ENCODE results near the gene PDE3A. TPM values are rescaled to one million over a fixed set of nuclear protein-coding genes. Genes with fewer than 3 reads are reported as not detected.
"Not testable (repeated sequence)": the region's sequence is repeated elsewhere in the genome, so short reads cannot be mapped to it uniquely, and the experiment has no call there.

Gene PDE3A
- total RNA-seq, 1 experiment from 2014 or later = 0.24 TPM

DNA sequence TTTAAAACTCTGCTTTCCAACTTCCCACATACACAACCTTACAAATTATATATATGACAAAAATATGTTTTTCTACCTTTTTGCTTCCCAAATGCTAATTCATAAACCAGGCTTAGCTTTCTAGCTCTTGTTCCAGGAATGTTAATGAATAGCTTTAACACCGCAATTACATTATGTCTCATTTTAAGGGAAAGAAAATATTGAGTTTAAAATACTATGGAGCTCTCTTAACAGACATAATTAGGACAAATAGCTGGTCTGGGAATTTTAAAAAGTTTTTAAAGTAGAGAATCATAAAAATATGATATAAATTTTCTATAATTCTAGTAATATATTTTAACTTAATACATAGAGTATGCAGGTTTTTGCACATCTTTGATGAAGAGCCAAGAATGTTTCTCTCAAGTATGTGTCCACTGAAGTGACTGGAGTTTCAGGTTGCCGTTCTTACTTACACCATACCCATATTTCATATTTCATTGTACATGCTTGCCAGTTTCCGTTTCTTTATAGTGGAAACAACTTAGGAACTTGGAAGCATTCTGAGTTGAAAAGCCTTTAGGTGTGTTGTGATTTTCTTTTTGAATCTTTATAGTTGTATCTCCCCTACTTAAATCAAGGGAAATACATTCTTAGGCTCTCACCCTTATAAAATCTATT is 236.2 kb downstream of the PDE3A start:
- no peak overlapping the region for H3K4me3 ChIP-seq (ENCODE audit: insufficient read depth, low read depth, low read length)

DNA sequence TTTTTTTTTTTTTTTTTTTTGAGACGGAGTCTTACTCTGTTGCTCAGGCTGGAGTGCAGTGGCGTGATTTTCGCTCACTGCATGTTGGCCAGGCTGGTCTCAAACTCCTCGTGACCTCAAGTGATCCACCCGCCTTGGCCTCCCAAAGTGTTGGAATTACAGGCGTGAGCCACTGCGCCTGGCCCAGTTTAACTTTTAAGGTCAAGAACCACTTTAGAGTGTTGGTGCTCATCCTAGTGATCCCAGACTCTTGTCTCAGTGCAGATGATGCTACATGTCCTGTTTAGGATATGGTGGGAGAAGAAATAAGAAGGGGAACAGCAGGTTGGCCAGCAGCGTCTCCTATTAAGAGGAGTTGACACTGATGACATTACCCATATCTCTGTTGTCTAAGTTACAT is 246.7 kb downstream of the PDE3A start:
- not testable (repeated sequence) for H3K4me3 ChIP-seq (ENCODE audit: insufficient read depth, low read depth, low read length); H3K27me3 ChIP-seq (ENCODE audit: control insufficient read depth, insufficient read depth, low read length); DNase-seq; H3K36me3 ChIP-seq (replicated peaks; ENCODE audit: control insufficient read depth, insufficient read depth, low read length)

More for the DNA sequence above, 236.2 kb downstream of the PDE3A start:
- Histone ChIP-seq H3K27me3 (ENCODE audit: control insufficient read depth, insufficient read depth, low read length) (no peaks in the 10 kb centered on the region), H3K36me3 (replicated peaks; ENCODE audit: control insufficient read depth, insufficient read depth, low read length) (no peaks in the 10 kb centered on the region)
- DNase-seq = no peak

DNA sequence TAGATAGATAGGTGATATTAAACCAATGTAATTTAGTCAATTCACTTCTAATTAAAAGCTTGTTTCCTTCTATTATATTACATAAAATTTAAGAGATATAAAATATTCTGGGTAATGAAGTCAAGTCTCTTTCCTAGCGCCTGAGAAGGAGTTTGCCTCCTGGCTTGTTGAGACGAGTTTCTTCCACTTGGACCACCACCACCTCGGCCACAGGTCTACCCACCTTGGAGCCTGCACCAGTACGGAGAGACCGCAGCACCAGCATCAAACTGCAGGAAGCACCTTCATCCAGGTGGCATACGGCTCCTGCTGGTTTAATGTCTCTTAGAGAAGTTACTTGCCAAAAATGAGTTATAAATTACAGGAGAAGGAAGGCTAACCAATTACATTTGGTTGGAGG is 247.8 kb downstream of the PDE3A start:
- no peak overlapping the region for H3K4me3 ChIP-seq (ENCODE audit: insufficient read depth, low read depth, low read length)
- DNase-seq = no peak
- H3K27me3 ChIP-seq (ENCODE audit: control insufficient read depth, insufficient read depth, low read length) = no peaks in the 10 kb centered on the region
- H3K36me3 ChIP-seq (replicated peaks; ENCODE audit: control insufficient read depth, insufficient read depth, low read length) = no peaks in the 10 kb centered on the region

DNA sequence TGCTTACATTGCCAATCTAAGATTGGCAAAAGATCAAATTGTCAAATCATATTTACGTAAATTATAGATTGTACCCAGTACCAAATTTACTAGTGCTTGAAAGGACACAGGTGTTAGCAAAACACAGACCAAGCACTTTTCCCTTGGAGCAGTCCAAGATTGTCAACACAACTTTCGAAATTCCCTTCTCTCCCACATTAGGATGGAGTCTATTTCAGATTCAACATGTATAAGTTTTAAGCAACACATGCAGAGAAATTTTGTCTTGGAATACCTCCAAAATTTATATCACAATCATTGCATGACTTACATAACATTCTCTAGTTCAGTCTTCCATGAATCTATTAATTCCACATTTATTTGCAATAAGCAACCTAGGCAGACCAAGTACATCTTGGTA is 251.9 kb downstream of the PDE3A start:
- no peaks in the 10 kb centered on the region for H3K27me3 ChIP-seq (ENCODE audit: control insufficient read depth, insufficient read depth, low read length)
- DNase-seq = no peak
- no peaks in the 10 kb centered on the region for H3K36me3 ChIP-seq (replicated peaks; ENCODE audit: control insufficient read depth, insufficient read depth, low read length)
- no peak overlapping the region for H3K4me3 ChIP-seq (ENCODE audit: insufficient read depth, low read depth, low read length)

DNA sequence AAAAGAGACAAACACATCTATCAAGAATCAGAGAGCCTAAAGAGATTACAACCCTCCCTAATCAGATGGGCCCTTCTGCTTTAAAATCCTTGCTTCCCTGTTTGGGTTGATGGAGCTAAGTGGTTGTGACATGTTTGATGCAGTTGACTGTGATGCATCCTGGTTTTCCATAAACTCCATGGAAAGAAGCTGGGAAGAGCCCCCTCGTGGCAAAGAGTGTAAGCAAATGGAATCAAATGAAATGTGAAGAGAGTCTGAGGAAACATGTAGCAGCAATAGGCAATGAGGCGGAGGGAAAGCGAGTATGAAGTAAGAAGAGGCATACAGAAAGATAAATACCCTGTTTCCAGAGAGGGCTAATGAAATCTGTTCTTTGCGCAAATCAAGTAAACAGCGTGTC is 256.4 kb downstream of the PDE3A start:
- H3K4me3 ChIP-seq (ENCODE audit: insufficient read depth, low read depth, low read length) = no peak overlapping the region
- no peaks in the 10 kb centered on the region for H3K36me3 ChIP-seq (replicated peaks; ENCODE audit: control insufficient read depth, insufficient read depth, low read length)
- DNase-seq = peak; percentile 1
- no peaks in the 10 kb centered on the region for H3K27me3 ChIP-seq (ENCODE audit: control insufficient read depth, insufficient read depth, low read length)

DNA sequence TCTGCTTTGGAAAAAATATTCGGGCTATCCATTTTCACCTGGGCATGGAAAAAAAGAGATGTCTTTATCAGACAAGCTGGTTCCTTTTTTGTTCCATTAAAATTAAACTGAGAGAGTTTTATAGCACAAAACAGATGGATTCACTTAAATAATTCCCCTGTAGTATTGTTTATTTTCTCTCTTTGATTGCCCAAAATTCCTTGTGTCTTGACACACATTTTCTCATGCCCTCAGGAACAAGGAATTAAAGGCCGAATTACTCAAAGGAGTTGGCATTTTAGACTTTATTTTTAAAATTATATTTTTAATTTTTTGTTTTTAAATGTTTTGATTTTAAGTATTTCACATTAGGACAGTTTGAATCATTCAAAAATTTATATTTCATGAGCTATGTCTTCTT is 257.2 kb downstream of the PDE3A start:
- no peak overlapping the region for H3K4me3 ChIP-seq (ENCODE audit: insufficient read depth, low read depth, low read length)
- no peaks in the 10 kb centered on the region for H3K36me3 ChIP-seq (replicated peaks; ENCODE audit: control insufficient read depth, insufficient read depth, low read length)
- DNase-seq = no peak
- no peaks in the 10 kb centered on the region for H3K27me3 ChIP-seq (ENCODE audit: control insufficient read depth, insufficient read depth, low read length)

DNA sequence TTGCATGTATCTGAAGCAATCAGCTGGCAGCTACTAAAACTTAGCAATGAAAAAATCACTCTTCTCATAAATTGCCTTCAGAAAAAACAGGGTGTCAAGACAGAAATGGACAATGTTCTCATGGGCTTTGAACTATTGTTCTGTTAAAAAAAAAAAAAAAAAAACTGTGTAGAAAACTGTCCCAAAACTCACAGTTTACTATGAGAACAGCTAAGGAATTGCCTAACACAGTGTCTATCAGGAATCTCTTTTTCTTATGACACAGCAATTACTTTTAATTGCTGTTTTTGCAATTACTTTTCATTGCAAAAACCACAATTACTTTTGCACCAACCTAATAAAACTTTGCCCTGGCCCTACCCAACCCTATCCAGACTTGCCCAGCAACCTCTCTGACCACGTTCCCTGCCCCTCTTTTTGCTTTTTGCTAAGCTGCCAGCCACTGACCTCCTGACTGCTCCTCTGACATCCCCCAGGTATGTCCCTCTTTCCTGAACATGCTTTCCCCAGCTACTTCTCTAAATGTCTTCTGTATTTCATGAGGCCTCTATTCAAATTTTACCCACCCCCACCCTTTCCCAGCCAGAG is 258.8 kb downstream of the PDE3A start:
- Histone ChIP-seq H3K4me3 (ENCODE audit: insufficient read depth, low read depth, low read length) (no peak overlapping the region), H3K36me3 (replicated peaks; ENCODE audit: control insufficient read depth, insufficient read depth, low read length) (no peaks in the 10 kb centered on the region), H3K27me3 (ENCODE audit: control insufficient read depth, insufficient read depth, low read length) (no peaks in the 10 kb centered on the region)
- no peak for DNase-seq

DNA sequence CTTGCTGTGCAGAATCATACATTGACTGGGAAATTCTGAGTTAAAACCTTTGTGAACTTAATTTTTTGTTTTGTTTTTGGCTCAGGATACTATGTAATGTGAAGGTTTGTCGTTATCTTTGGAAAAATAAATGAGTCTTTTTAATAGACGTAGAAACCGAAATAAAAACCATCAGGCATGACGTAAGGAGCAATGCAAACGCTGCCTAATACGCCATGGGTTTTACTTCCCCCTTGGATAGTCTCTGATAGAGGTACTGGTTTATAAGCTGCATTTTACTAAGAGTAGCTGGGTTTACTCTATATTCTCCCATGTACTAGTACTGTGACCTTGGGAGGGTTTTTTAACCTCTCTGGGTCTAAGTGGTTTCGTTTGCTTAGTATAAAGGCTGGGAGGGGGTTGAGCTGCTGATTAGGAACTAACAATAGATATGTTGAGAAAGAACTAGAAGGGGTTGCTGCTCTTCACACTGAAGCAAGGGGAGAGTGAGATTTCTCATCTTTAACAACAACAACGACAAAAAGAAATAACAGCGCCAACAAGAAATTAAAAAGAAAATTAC is 260.0 kb downstream of the PDE3A start:
- Histone ChIP-seq H3K4me3 (ENCODE audit: insufficient read depth, low read depth, low read length) (no peak overlapping the region), H3K27me3 (ENCODE audit: control insufficient read depth, insufficient read depth, low read length) (no peaks in the 10 kb centered on the region), H3K36me3 (replicated peaks; ENCODE audit: control insufficient read depth, insufficient read depth, low read length) (no peaks in the 10 kb centered on the region)
- DNase-seq = no peak

DNA sequence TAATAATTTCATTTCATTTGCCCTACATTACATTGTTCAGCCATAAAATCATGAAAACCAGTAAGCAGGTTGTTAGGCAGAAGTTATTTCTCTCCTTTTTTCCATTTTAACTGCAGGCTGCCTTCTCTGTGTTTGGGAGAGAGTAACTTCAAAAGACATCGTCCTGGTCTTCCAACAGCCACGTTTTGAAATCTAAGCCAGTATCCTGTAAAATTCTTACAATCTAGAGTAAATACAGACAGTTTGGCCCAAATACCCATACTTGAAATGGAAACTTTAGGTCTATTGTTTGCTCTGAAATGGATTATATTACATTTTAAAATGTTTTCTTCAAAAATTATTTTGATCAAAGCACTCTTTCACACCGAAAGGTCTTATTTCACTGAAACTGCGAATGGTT is 260.7 kb downstream of the PDE3A start:
- no peaks in the 10 kb centered on the region for H3K27me3 ChIP-seq (ENCODE audit: control insufficient read depth, insufficient read depth, low read length)
- no peak for DNase-seq
- no peaks in the 10 kb centered on the region for H3K36me3 ChIP-seq (replicated peaks; ENCODE audit: control insufficient read depth, insufficient read depth, low read length)
- no peak overlapping the region for H3K4me3 ChIP-seq (ENCODE audit: insufficient read depth, low read depth, low read length)

DNA sequence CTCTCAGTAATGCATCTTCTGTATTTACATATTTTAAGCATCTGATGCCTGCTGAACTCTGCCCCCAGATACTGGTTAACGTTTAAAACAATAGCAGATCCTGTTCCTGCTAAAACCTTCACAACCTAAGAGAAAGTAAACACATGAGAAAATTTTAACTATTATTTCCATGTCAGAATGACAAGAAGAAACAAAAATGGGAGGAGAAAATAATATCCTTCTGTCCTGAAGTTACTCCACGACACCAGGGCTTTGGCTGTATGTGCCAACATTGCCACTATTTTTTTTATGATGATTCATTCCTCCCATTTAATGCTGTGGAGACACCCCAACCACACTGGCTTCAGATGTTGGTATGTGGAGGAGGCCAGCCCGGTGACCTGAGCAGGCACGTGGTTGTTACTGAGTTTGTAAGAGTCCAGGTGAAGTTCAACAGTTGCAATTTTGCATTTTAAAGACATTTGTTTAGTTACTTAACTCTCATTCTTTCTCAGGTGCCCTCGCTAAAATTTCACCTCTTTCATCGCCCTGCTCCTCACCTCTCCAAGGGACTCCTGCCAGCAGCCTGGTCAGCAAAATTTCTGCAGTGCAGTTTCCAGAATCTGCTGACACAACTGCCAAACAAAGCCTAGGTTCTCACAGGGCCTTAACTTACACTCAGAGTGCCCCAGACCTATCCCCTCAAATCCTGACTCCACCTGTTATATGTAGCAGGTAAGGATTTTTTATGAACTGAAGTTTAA is 261.2 kb downstream of the PDE3A start:
- Histone ChIP-seq H3K27me3 (ENCODE audit: control insufficient read depth, insufficient read depth, low read length) (no peaks in the 10 kb centered on the region), H3K4me3 (ENCODE audit: insufficient read depth, low read depth, low read length) (no peak overlapping the region), H3K36me3 (replicated peaks; ENCODE audit: control insufficient read depth, insufficient read depth, low read length) (no peaks in the 10 kb centered on the region)
- DNase-seq = no peak

DNA sequence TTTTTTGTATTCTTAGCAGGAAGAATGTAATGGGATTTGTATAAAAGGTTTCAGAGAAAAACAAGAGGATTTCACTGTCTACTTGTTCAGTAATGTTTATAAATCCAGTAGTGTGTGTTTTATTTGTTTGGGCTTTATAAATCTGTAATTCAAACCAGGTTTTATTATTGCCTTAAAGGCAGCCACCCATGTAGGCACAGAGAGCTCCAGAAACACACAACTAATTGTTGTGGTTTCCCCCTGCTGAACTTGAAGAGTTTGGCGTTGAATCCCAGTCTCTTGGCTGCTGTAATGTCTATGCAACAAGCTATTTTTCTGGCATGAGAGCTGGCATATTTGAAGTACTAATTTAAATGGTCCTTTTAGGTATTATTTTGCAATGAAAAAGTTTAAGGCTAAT is 263.4 kb downstream of the PDE3A start:
- no peak for DNase-seq
- Histone ChIP-seq H3K4me3 (ENCODE audit: insufficient read depth, low read depth, low read length) (no peak overlapping the region), H3K36me3 (replicated peaks; ENCODE audit: control insufficient read depth, insufficient read depth, low read length) (no peaks in the 10 kb centered on the region), H3K27me3 (ENCODE audit: control insufficient read depth, insufficient read depth, low read length) (no peaks in the 10 kb centered on the region)

DNA sequence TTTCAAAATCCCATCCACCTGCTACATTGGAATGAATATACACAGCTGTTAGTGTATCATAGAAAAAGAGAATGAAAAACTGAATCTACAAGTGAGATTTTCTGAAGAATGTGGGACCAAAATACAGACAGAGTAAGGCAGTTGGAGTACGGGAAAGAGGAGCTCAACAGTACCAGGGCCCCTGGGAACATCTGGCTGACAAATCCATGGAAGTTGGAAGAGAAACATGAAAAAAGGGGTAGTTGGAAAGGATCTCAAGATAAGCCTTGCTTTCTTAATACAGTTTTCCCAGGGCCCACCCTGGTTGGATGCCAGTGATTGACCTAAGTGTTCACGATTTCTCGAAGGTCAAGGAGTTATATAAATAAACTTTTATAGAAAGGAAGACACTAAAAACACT is 272.8 kb downstream of the PDE3A start:
- H3K4me3 ChIP-seq (ENCODE audit: insufficient read depth, low read depth, low read length) = no peak overlapping the region
- no peaks in the 10 kb centered on the region for H3K27me3 ChIP-seq (ENCODE audit: control insufficient read depth, insufficient read depth, low read length)
- no peak for DNase-seq
- H3K36me3 ChIP-seq (replicated peaks; ENCODE audit: control insufficient read depth, insufficient read depth, low read length) = no peaks in the 10 kb centered on the region

DNA sequence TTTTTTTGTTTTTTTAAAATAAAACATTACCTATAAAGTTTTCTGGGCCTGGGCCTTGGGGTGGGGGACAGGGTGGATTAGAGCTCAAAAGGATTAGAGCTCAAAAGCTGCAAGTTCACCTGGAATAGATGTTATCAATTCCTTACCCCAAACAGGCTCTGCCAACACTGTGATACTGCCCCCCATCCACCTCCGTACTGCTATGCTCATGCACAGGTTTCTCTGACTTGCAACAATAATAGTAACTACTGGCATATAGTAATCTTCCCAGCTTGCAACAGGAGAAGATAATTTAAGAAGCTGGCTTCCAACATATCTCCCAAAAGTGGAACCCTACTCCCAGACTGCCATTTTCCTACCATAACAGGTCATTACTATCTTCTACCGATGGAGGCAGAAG is 275.5 kb downstream of the PDE3A start:
- Histone ChIP-seq H3K27me3 (ENCODE audit: control insufficient read depth, insufficient read depth, low read length) (no peaks in the 10 kb centered on the region), H3K4me3 (ENCODE audit: insufficient read depth, low read depth, low read length) (no peak overlapping the region), H3K36me3 (replicated peaks; ENCODE audit: control insufficient read depth, insufficient read depth, low read length) (no peaks in the 10 kb centered on the region)
- DNase-seq = no peak

DNA sequence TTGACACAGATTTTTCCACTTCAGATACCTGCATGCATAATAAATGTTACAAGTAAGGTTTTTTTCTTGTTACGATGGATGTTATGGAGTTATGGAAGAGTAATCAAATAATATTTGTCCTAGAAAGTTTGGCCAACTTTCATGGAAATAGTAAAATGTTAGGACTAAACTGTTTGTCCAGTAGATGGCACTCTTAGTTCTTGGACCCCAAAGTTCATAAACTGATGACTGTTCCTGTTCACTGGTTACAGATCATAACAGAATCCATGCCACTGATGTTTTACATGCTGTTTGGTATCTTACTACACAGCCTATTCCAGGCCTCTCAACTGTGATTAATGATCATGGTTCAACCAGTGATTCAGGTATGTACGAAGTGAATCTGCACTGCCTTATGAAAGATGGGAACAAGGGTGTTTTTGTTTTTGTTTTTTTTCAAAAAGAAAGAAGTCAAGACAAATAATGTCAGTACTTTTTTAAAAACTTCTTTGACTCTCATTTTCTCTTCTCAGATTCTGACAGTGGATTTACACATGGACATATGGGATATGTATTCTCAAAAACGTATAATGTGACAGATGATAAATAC is 278.0 kb downstream of the PDE3A start:
- Histone ChIP-seq H3K36me3 (replicated peaks; ENCODE audit: control insufficient read depth, insufficient read depth, low read length) (no peaks in the 10 kb centered on the region), H3K4me3 (ENCODE audit: insufficient read depth, low read depth, low read length) (no peak overlapping the region), H3K27me3 (ENCODE audit: control insufficient read depth, insufficient read depth, low read length) (no peaks in the 10 kb centered on the region)
- DNase-seq = no peak

DNA sequence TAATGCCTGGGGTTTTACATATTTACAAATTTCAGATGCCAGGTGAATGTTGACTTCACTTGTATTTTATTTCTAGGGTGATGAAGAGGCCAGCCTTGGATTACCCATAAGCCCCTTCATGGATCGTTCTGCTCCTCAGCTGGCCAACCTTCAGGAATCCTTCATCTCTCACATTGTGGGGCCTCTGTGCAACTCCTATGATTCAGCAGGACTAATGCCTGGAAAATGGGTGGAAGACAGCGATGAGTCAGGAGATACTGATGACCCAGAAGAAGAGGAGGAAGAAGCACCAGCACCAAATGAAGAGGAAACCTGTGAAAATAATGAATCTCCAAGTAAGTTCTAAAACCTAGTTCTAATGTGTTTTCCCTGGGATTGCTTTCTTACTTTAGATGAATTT is 285.5 kb downstream of the PDE3A start:
- no peak overlapping the region for H3K4me3 ChIP-seq (ENCODE audit: insufficient read depth, low read depth, low read length)
- no peaks in the 10 kb centered on the region for H3K36me3 ChIP-seq (replicated peaks; ENCODE audit: control insufficient read depth, insufficient read depth, low read length)
- DNase-seq = no peak
- no peaks in the 10 kb centered on the region for H3K27me3 ChIP-seq (ENCODE audit: control insufficient read depth, insufficient read depth, low read length)
